Coronary artery (tissue), 2 donors: ENCODE results near the gene RAD51B.

ENCODE experiments used
- DNase-seq: peaks from one replicate; pipeline ENCODE4 v3.0.0-alpha.2; 2017; ENCODE audit warnings: low spot score
- H3K27ac ChIP-seq, 2 donors: fragments of 200-600 bp; sonication (generic); one replicate each; pipeline ENCODE4 v1.5.1; 2016 to 2019
- H3K4me3 ChIP-seq: fragments of 200-600 bp; sonication (generic); 2 replicates; pipeline ENCODE4 v1.5.1; 2016; ENCODE audit warnings: mild to moderate bottlenecking, moderate library complexity
- CTCF ChIP-seq: fragments of 200-600 bp; sonication (generic); IDR thresholded peaks from one replicate; pipeline ENCODE4 v1.5.1; 2019; ENCODE audit warnings: antibody characterized with exemption

Gene RAD51B

GRCh38 chr14:68512088-68512487 is 692.5 kb downstream of the RAD51B start:
- no peak for DNase-seq
- Histone ChIP-seq H3K4me3 (no peak overlapping the region), H3K27ac (peak overlapping the region in 1 of 2 donors; percentile 44)
- TF ChIP-seq CTCF = no peak

- H3K27ac ChIP-seq = peak overlapping the region in 1 of 2 donors; percentile 4
- TF ChIP-seq CTCF = no peak
- no peak overlapping the region for H3K4me3 ChIP-seq
- DNase-seq = no peak
Measured at GRCh38 chr14:68513137-68513536, 693.6 kb downstream of the RAD51B start.

- TF ChIP-seq CTCF = no peak
- Histone ChIP-seq H3K4me3 (no peak overlapping the region), H3K27ac (no peak overlapping the region)
- DNase-seq = no peak
Measured at GRCh38 chr14:68513838-68514607, 694.4 kb downstream of the RAD51B start.

GRCh38 chr14:68514608-68515194 is 695.1 kb downstream of the RAD51B start:
- no peak for TF ChIP-seq CTCF
- DNase-seq = peak; percentile 56
- no peak overlapping the region for H3K27ac ChIP-seq
- H3K4me3 ChIP-seq = no peak overlapping the region

- no peak for DNase-seq
- H3K27ac ChIP-seq = no peak overlapping the region
- no peak overlapping the region for H3K4me3 ChIP-seq
- TF ChIP-seq CTCF = no peak
Measured at GRCh38 chr14:68516342-68516741, 696.8 kb downstream of the RAD51B start.

GRCh38 chr14:68518166-68518565 is 698.6 kb downstream of the RAD51B start:
- TF ChIP-seq CTCF = no peak
- no peak overlapping the region for H3K4me3 ChIP-seq
- H3K27ac ChIP-seq = peak overlapping the region; percentile 54 to 76
- DNase-seq = no peak
